OCI-LY7 (cell line): ENCODE results near the gene RNF40.

Source experiments
- CTCF ChIP-seq: fragments of 200-600 bp; sonication (generic); conservative IDR thresholded peaks from 2 replicates; pipeline ENCODE4 v1.5.1; 2014; ENCODE audit warnings: mild to moderate bottlenecking, antibody characterized with exemption, low read length, moderate library complexity, mixed read lengths
- EZH2phosphoT487 ChIP-seq: fragments of 200-600 bp; sonication (generic); IDR thresholded peaks from 2 replicates; pipeline ENCODE4 v1.6.1; 2018; ENCODE audit warnings: low read depth, borderline replicate concordance, mild to moderate bottlenecking, mixed run types, antibody characterized with exemption, low read length, moderate library complexity, mixed read lengths

- no peak for TF ChIP-seq CTCF
- no peak for TF ChIP-seq EZH2phosphoT487
Observed at GRCh38 chr16:30761427-30761927, 645 bp upstream of the RNF40 start.
